Smooth muscle cell (in vitro differentiated cells): ENCODE data around the gene SORBS2. TPM values are rescaled to one million over a fixed set of nuclear protein-coding genes. Genes with fewer than 3 reads are reported as not detected.

Experiments
- DNase-seq: peaks from one replicate; lab custom pipeline; 2025; ENCODE audit not compliant: unreplicated experiment; lab: John Stamatoyannopoulos, UW
- H2AFZ ChIP-seq: fragments of 200-600 bp; sonication (generic); 2 replicates; pipeline ENCODE4 v1.6.0; 2016; ENCODE audit warnings: antibody characterized with exemption, low read depth, mild to moderate bottlenecking
- H3F3A ChIP-seq: fragments of 200-600 bp; sonication (generic); 2 replicates; pipeline ENCODE4 v1.6.0; 2017; ENCODE audit warnings: antibody characterized with exemption, low read depth
- H3K27ac ChIP-seq: fragments of 200-600 bp; sonication (generic); 2 replicates; pipeline ENCODE4 v1.5.1; 2016; ENCODE audit warnings: low read depth, mild to moderate bottlenecking
- H3K27me3 ChIP-seq: fragments of 200-600 bp; sonication (generic); 2 replicates; pipeline ENCODE4 v1.6.1; 2016; ENCODE audit warnings: low read depth, mild to moderate bottlenecking
- H3K36me3 ChIP-seq: fragments of 200-600 bp; sonication (generic); 2 replicates; pipeline ENCODE4 v1.5.1; 2016; ENCODE audit warnings: low read depth
- H3K4me1 ChIP-seq: fragments of 200-600 bp; sonication (generic); 2 replicates; pipeline ENCODE4 v1.5.1; 2016; ENCODE audit warnings: low read depth
- H3K4me2 ChIP-seq: fragments of 200-600 bp; sonication (generic); 2 replicates; pipeline ENCODE4 v1.6.0; 2016; ENCODE audit warnings: mild to moderate bottlenecking
- H3K4me3 ChIP-seq: fragments of 200-600 bp; sonication (generic); 2 replicates; pipeline ENCODE4 v1.5.1; 2016; ENCODE audit warnings: mild to moderate bottlenecking
- H3K79me2 ChIP-seq: fragments of 200-600 bp; sonication (generic); 2 replicates; pipeline ENCODE4 v1.6.0; 2016; ENCODE audit warnings: low read depth, mild to moderate bottlenecking
- H3K9ac ChIP-seq: fragments of 200-600 bp; sonication (generic); 2 replicates; pipeline ENCODE4 v1.6.0; 2016; ENCODE audit warnings: low read depth
- H3K9me3 ChIP-seq: fragments of 200-600 bp; sonication (generic); replicated peaks from 2 replicates; pipeline ENCODE4 v1.5.1; 2016; ENCODE audit warnings: low read depth
- H4K20me1 ChIP-seq: fragments of 200-600 bp; sonication (generic); 2 replicates; pipeline ENCODE4 v1.6.0; 2016; ENCODE audit warnings: low read depth
- WGBS: methylation state at CpG from one replicate; pipeline ENCODE4 v1.1.7; 2016; ENCODE audit warnings: low lambda C conversion rate; 5-methylcytosine and 5-hydroxymethylcytosine counted together
- polyA plus RNA-seq: library from polyadenylated mRNA; unstranded; fragments of >200 nt; fragmentation: Nextera tagmentation; extraction: Ambion mirVana; gene quantifications from 2 replicates; pipeline ENCODE4 v1.2.1, GENCODE V29; 2016
- total RNA-seq: library from RNA; depleted of rRNA; stranded (reverse); fragments of >200 nt; gene quantifications from 2 replicates; pipeline ENCODE4 v1.2.3, GENCODE V29; 2014
- TF ChIP-seq, protein P1 (sequence below): fragments of 200-600 bp; sonication (generic); IDR thresholded peaks from 2 replicates; pipeline ENCODE4 v1.5.1; 2017; ENCODE audit warnings: borderline replicate concordance, mild to moderate bottlenecking, antibody characterized with exemption; ENCODE audit not compliant: insufficient read depth, poor library complexity, severe bottlenecking

SORBS2 gene
- total and polyA plus RNA-seq, 2 experiments from 2014 or later: 9.0 to 36.6 TPM

DNA sequence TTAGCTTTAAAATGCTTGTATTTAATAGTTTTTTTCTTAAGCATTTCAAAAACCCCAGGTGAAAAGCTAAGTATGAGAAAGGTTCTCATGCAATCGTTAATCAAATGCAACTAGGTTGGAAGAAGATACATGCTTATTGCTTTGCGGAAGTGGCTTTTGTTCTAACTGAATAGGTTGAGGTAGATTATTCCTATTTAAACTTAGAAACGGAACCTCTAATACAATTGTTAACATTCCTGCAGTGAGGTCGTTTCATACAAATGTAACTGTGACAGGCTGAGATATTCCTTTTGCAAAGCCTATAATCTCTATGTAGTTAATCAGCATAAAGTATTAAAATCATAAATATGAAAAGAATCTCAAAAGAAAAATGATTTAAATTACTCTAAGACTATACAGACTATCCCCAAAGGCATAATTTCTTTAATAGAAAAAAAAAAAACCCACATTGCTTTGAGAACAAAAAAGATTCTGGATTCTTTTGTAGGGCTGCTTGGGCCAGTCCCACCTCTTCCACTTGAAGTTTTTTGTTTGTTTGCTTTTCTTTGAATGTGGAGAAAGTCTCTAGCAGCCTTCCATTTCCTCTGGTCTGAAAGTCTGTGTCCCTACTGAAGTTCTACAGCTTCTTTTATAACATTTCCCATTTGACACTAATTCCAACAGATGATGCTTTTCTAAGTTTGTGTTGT lies 25.6 kb upstream of the SORBS2 start:
- no peak for DNase-seq
- H3K27ac ChIP-seq: no peak overlapping the region
- H3K9me3 ChIP-seq: no peaks in the 10 kb centered on the region
- no peaks in the 10 kb centered on the region for H3K27me3 ChIP-seq
- peaks cover 26% of the 10 kb centered on the region for H3F3A ChIP-seq
- no peaks in the 10 kb centered on the region for H3K79me2 ChIP-seq
- H3K4me2 ChIP-seq: no peak overlapping the region
- H3K9ac ChIP-seq: no peak overlapping the region
- H2AFZ ChIP-seq: no peak overlapping the region
- H3K4me1 ChIP-seq: peaks cover 39% of the 10 kb centered on the region
- H3K36me3 ChIP-seq: no peaks in the 10 kb centered on the region
- H3K4me3 ChIP-seq: no peak overlapping the region
- TF ChIP-seq, protein P1, sequence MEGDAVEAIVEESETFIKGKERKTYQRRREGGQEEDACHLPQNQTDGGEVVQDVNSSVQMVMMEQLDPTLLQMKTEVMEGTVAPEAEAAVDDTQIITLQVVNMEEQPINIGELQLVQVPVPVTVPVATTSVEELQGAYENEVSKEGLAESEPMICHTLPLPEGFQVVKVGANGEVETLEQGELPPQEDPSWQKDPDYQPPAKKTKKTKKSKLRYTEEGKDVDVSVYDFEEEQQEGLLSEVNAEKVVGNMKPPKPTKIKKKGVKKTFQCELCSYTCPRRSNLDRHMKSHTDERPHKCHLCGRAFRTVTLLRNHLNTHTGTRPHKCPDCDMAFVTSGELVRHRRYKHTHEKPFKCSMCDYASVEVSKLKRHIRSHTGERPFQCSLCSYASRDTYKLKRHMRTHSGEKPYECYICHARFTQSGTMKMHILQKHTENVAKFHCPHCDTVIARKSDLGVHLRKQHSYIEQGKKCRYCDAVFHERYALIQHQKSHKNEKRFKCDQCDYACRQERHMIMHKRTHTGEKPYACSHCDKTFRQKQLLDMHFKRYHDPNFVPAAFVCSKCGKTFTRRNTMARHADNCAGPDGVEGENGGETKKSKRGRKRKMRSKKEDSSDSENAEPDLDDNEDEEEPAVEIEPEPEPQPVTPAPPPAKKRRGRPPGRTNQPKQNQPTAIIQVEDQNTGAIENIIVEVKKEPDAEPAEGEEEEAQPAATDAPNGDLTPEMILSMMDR: no peak
- H4K20me1 ChIP-seq: no peaks in the 10 kb centered on the region
- WGBS: 78% methylated on average over 4 of the region's 4 CpGs

GRCh38 chr4:185836241-185837084 lies 24.5 kb upstream of the SORBS2 start:
- TF ChIP-seq, protein P1: no peak
- no peaks in the 10 kb centered on the region for H3K9me3 ChIP-seq
- H3K4me2 ChIP-seq: no peak overlapping the region
- no peak overlapping the region for H3K9ac ChIP-seq
- no peak overlapping the region for H3K4me3 ChIP-seq
- no peak for DNase-seq
- no peaks in the 10 kb centered on the region for H3K79me2 ChIP-seq
- no peak overlapping the region for H3K27ac ChIP-seq
- no peaks in the 10 kb centered on the region for H3K27me3 ChIP-seq
- 56% methylated on average over 7 of the region's 7 CpGs for WGBS
- peaks cover 26% of the 10 kb centered on the region for H3F3A ChIP-seq
- peaks cover 39% of the 10 kb centered on the region for H3K4me1 ChIP-seq
- H2AFZ ChIP-seq: no peak overlapping the region
- H4K20me1 ChIP-seq: no peaks in the 10 kb centered on the region
- H3K36me3 ChIP-seq: no peaks in the 10 kb centered on the region

- H3K4me1 ChIP-seq: peaks cover 39% of the 10 kb centered on the region
- no peak overlapping the region for H3K4me2 ChIP-seq
- H3K4me3 ChIP-seq: no peak overlapping the region
- no peaks in the 10 kb centered on the region for H3K27me3 ChIP-seq
- DNase-seq: no peak
- 84% methylated on average over 6 of the region's 6 CpGs for WGBS
- H2AFZ ChIP-seq: no peak overlapping the region
- H3K9ac ChIP-seq: no peak overlapping the region
- no peaks in the 10 kb centered on the region for H4K20me1 ChIP-seq
- no peak overlapping the region for H3K27ac ChIP-seq
- no peaks in the 10 kb centered on the region for H3K79me2 ChIP-seq
- no peaks in the 10 kb centered on the region for H3K36me3 ChIP-seq
- TF ChIP-seq, protein P1: no peak
- peaks cover 23% of the 10 kb centered on the region for H3F3A ChIP-seq
- no peaks in the 10 kb centered on the region for H3K9me3 ChIP-seq
Measured at GRCh38 chr4:185835814-185836213, 23.8 kb upstream of the SORBS2 start.
